Left colon (tissue), 2 donors: ENCODE results near the gene RNF157. TPM values are rescaled to one million over a fixed set of nuclear protein-coding genes. Genes with fewer than 3 reads are reported as not detected.
A peak's percentile ranks its signal among the peaks of the same experiment; 100 is the strongest.

ENCODE experiments used
- ATAC-seq: fragments of 200-7000 bp; cut with Tn5 transposase; one replicate; pipeline ENCODE4 v1.9.1; 2020; ENCODE audit warnings: mild to moderate bottlenecking, moderate library complexity
- DNase-seq, 2 donors: peaks; one replicate each; pipeline ENCODE4 v3.0.0-alpha.2; 2020
- intact Hi-C, 2 donors: fragments of 100-400 bp; cut with DNase I in 1 of 2; cut with micrococcal nuclease in 1 of 2; formaldehyde crosslinking; loops; one replicate each; pipeline versions ENCODE4 v1.11.2 to v1.14.0; 2022; cut with DNase I, micrococcal nuclease
- total RNA-seq, 2 donors: library from RNA; stranded (reverse); fragmentation: NEBNext Ultra II Directional; extraction: Animal tissue kit (Norgen Biotek cat#: 25700); gene quantifications; one replicate each; pipeline ENCODE4 v1.2.1, GENCODE V29; 2021
- donor health status: DM: no; HTN: no; CAD: no.
- donor health status: DM: yes; HTN: yes; CAD: no.

The RNF157 gene
- total RNA-seq, 2 donors from 2014 or later: 23.6 to 89.3 TPM

DNA sequence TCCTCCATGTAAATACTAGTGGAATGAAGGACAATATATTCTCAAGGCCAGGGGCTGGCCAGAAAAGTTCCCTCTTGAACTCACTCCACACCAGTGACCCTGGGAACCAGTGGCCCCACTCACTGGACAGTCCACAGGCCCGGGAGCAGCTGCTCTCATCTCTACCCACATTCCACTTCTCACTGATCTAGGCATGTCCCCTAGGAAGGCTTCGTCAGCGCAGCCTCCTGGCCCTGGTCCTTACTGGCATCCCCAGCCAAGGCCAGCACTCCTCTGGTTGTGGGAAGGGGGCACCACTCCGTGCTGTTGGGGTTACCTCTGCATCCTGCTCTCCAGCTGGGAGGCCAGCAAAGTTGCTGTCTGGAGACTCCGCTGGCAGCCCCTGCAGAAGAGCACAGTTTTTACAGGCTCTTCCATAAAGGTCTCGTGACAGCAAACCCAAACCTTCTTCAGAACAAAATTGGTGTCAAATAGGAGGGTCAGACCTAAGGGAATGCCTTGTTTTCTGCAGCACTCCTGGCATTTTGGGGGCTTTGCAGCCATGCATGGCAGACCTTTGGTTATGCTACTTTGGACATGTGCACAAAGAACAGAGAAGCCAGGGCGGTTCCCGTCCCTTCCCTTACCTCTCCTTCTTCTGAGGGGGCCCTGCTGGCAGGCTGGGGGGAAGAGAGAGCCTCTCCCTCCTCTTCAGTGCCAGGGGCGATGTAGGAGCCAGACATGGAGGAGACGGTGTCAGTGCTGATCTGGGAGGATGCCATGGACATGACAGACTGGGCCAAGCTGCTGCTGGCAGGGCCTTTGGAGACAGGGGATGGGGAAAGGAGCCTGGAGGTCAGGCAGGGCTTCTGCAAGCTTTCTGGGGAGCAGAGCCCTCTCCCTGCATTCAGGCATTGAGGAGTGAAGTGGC lies 85.1 kb downstream of the RNF157 start:
- no peak for ATAC-seq
- intact Hi-C loops: no loop called here
- DNase-seq: no peak

DNA sequence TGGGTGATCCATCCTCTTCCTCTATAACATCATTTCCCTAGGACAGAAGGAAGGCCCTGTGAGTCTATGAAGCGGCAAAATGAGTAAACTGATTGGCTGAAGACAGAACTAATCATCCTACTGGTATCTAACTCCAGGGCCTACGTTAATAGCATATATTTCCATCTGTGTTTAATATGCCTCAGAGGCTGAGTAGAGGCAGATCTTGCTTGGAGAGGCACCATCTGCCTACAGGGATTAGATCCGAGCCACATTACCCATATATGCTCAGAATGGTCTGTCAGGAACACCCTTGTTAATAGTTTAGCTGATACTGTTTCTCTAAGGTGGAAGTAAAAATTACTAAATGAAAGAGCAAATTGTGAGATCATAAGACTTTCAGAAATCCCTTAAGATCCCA lies 86.0 kb downstream of the RNF157 start:
- ATAC-seq (no peak), DNase-seq (no peak)
- intact Hi-C loops: no loop called here

DNA sequence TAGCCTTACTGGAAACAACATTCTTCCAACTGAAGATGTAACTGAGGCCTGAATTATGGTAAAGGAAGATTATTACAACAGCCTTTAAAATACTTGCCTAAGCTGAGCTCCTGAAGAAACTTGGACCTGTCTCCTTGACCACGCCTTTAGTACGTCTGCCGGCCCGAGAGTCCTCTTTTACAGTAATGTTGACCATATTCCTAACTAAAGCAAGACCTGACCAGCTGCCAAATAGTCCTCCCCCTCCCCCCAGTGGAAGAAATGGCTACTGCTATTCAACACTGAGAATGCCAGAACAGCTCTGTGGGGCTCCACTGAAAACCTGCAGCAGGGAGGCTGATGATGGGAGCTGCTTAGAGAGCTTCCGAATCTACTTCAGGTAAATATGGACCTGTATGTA lies 86.7 kb downstream of the RNF157 start:
- no peak for DNase-seq
- ATAC-seq: no peak
- intact Hi-C loops: no loop called here

DNA sequence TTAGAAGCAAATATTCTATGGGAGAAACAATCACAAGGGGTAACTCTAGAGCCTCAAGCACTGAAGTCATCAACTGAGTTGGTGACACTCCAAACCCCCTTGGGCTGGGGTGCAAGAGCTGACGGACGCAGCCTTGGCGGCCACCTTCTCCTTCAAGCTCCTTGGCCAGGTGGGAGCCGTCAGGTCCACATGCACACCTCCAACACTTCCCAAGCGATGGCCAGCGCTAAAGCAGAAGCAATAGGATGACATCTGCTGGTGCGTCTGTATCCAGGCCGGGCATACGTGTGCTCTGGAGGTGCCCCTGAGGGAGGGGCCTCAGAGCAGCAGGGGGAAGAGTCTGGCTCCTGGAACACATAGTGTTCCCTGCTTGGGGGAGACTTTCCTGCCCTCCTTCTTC lies 87.1 kb downstream of the RNF157 start:
- no peak for ATAC-seq
- intact Hi-C loops: no loop called here

DNA sequence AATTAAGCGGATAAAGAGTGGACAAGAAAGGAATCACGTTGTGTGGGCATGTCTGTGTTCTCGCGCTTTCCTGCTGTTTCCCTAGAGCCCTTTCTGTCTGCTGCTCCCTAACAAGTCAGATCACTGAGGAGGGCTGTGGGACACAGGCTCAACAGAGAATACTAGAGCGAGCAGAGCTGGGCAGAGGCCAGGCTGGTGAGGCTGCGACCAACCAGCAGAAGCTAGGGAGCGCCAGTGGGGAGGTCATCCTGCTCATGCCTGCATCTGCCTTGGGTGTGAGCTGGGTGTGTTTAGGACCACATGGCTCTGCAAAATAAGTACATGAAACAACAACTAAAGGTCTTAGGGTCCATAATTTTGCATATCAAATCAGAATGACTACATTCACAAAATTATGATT lies 87.7 kb downstream of the RNF157 start:
- no peak for DNase-seq
- intact Hi-C loops: no loop called here

More for the DNA sequence above, 87.1 kb downstream of the RNF157 start:
- DNase-seq: no peak

DNA sequence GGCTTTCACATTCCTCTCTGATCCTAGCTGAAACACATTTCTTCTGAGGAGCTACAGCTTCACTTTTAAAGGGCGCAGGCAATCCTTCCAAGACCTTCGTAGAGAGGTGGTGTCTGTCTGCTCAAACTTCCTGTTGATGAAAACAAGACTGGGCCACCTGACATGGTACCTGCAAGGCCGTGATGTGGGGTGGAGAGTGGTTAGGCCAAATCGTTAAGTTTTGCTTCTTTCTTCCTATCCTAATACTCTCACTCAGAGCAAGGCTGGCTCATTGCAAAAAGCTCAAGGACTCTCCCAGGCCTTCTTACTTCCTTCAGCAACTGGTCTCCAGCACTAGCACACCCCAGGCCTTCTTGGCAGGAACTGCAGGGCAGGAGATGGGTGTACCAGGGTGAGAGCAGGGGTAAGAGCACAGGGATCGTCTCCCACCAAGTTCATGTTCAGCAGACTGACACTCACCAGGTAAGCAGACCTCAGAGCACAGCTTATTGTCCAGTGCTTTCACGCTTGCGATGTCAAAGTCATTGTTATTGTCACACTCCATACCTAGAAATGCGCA lies 88.3 kb downstream of the RNF157 start:
- intact Hi-C loops: no loop called here
- ATAC-seq (no peak), DNase-seq (no peak)

More for the DNA sequence above, 87.7 kb downstream of the RNF157 start:
- ATAC-seq: no peak

DNA sequence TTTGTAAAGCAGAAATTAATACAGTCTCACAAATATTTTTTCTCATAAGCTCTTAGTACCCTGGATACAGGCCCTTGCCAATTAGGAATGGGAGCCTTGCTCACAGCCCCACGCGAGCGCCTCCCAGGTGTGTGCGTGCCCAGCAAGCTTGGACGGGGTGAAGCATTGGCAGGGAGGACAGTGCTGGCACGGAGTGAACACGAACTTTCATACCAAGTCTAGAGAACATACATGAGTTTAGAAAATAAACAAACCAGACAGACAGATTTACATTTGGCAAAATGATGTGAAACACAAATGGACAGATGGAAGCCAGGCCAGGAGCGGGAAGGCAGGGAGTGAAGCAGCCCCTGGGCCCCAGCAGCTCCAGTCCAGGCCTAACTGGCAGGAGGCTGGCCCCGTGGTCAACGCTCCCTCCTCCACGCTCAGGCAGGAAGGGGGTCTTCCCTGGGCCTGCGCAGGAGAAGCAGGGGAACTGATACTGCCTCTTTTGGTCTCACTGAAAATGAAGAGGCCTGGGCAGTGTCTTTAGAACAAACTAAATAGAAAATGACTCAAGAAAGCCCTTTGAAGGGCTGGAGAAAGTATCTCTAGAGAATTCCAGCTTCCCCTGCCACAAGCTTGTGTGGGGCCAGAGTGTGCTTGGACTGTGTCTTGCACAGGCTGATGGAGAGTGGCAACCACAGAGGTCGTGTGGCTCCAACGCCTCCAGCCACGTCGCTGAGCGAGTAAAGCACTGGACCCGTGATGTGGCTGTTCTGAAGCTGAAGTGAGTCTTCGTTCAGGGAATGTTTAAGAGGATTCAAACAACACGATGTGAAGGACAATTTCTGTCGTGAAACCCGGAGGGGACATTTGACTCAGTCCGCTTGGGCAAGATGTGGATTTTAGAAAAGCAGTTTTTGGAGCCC lies 89.3 kb downstream of the RNF157 start:
- intact Hi-C loops: no loop called here
- no peak for ATAC-seq
- DNase-seq: no peak

DNA sequence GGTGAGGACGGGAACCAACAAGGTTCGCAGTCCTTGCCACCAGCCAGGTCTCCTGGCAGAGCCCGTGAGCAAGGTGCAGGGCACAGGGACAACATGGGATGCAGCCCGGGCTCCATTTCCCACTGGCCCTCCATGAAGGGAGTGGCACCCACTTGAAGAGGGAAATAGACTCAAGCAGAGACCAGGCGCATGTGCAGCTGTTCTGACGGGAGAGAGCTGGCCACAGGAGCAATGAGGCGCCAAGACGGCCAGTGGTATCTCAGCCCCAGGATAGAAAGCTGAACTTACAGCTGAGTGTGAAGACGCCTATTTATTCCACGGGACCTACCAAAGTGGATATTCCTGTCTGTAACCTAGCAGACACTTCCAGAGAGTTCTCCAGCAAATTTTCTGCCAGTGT lies 91.1 kb downstream of the RNF157 start:
- ATAC-seq (no peak), DNase-seq (no peak)
- intact Hi-C loops: no loop called here

DNA sequence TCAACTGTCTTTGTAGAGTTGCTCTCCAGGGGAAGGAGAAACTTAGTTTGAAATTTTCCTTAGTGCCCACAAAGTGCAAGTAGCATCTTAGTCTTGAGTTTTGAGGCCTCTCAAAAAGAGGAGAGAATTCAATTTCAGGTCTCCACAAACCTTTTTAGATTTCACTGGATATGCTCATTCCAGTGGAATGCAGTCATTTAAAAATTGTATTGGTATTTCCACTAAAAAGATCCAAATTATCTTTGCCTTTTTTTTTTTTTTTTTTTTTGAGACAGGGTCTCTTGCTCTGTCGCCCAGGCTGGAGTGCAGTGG lies 92.3 kb downstream of the RNF157 start:
- ATAC-seq (no peak), DNase-seq (no peak)
- intact Hi-C loops: no loop called here

DNA sequence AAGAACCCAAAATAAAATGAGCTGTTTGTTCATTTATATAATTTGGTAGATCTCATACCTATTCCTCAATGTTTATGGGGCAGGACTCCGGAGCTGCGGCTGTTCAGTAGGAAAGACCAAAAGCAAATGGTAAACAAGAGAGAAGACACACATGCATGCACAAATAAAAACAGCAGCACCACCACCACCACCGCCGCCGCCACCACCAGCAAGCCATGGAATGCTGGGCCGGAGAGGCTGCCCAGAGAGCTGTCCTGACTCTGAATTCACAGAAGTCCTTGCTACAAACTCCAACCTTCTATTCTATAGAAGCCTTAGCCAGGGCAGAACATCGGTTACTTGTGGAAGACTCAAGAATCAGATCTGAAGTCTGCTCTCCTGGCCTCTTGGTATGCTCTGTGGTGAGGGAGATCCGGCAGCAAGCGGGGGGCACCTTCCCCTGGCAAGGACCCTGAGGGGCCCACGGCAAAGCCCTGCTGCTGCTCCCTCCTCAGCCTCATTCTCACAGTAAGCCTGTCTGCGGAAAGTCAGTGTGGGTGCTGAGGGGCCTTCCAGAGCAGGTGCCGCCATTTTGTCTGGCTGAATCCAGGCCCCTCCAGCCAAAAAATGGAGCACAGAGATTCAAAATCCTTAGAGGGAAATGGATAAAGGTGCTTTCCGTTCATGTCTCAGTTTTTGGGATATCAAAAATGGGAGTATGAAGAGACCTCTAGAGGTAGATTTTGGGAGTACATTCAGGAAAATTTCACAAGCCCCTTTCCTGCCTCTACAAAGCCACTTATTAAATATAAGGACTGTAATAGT lies 92.9 kb downstream of the RNF157 start:
- ATAC-seq (no peak), DNase-seq (no peak)
- intact Hi-C loops: no loop called here

DNA sequence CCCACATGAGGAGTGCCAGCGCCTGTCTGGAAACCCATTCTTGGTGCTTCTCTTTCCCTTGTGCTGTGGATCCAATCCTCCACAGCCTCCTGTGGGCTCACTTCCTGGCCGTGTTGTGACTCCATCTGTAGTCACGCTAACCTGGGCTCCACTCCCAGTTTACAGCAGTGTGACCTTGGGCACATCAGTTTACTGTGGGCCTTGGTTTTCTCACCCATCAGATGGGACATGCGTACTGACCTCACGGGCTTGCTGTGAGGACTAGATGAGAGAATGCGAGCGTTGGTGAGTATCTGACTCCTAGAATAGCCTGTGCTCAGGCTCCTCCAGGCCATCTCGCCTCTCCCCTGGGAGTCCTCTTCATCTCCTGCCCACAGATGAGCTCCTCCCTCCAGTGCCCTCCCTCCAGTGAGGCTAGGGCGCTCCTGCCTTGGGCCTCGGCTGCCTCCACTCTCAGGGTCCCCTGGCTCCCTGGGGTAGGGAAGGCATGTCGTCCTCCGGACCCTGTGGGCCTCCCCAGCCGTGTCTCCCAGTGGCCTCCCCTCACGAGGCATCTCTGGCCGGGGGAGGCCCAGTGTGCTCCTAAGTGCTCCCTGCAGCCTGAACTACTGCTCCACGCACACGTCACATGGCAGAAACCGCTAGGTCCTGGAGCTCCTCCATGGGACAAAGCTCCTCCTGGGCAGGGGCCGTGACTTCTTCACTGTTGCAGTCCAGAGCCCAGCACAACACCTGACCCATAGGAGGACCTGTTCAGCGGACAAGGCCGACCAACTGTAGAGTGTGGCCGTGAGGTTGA lies 94.0 kb downstream of the RNF157 start:
- DNase-seq (no peak), ATAC-seq (no peak)
- intact Hi-C loops: no loop called here

DNA sequence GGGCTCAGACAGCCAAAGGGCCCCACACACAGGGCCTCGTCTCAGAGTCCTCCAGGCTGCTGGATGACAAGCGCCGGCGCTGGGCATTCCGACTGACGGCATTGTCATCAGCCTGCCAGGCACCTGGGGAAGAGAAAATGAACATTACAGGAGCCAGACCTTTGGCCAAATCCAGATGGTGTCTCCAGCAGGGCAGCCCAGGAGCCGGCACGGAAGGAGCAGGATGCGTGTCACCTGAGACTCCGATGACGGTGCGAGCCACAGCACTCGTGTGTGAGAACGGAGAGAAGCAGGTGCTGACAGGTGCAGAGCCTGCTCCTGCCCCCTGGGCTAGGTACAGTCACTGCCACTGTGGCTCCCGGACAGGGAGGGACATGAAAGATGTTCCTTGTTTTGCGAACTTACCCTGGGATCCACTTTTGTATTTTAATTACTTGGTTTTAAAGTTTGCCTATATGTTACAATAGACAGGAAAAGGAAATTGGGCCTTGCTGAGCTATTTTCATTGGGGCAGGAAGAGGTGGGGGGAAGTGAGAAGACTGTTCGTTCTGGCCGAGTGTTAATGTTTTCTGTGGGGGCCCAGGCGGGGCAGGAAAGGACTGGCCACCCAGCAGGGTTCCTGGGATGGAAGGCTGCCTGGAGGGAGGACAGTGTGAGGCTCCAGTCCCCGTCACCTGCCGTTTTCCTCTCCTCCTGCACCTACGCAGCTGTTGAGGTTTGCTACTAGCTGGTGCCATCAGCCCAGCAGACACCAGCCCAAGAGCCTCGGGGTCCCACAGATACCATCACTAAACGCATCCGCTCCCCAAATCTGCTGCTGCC lies 94.9 kb downstream of the RNF157 start:
- DNase-seq (peak in 1 of 2 donors; percentile 47), ATAC-seq (no peak)
- intact Hi-C loops: no loop called here

DNA sequence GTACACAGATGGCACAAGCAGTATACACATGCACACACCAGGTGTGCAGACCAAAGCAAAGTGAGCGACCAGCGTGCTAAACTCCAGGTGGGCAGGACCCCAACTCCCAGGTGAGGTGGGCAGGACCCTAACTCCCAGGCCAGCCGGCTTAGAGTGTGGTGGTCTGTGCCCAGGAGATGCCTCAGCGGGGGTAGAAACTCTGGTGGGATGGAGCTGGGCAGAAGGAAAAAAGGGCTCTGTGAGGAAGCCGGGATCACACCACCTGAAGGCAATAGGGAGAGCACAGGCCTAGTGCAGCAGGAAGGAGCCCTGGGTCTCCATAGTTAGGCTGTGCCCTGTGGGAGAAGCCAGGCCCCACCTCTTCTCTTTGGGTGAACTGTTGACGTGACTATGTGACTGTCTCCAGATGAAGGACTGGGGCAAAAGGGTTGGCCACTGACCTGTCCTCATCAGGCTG lies 97.7 kb downstream of the RNF157 start:
- DNase-seq: no peak
- no peak for ATAC-seq
- intact Hi-C loops: no loop called here

DNA sequence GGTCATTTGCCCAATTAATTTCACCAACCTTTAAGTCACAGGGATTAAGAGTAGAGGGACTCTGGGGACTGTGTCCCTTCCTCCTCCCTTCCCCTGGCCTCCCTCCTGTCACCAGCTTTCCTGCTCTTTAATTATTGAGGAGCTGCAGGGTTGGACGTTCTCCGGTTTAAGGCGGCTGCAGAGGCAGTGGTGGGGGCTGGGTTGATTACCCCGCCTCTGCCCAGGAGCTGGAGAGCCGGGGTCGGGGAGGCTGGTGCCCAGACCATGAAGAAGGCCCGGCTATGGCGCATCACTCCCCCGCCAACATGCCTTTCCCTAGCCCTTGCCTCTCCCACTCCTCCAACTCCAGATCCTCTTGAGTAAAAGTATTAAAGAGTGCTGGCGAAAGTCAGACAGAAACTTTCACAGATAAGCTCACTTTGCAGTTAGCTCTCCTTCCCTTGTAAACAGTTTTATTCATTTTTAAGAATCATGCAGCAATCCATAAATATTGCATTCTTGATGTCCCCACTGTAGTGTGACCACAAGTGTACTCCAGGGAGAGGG lies 98.2 kb downstream of the RNF157 start:
- DNase-seq: no peak
- ATAC-seq: no peak
- intact Hi-C loops: no loop called here

DNA sequence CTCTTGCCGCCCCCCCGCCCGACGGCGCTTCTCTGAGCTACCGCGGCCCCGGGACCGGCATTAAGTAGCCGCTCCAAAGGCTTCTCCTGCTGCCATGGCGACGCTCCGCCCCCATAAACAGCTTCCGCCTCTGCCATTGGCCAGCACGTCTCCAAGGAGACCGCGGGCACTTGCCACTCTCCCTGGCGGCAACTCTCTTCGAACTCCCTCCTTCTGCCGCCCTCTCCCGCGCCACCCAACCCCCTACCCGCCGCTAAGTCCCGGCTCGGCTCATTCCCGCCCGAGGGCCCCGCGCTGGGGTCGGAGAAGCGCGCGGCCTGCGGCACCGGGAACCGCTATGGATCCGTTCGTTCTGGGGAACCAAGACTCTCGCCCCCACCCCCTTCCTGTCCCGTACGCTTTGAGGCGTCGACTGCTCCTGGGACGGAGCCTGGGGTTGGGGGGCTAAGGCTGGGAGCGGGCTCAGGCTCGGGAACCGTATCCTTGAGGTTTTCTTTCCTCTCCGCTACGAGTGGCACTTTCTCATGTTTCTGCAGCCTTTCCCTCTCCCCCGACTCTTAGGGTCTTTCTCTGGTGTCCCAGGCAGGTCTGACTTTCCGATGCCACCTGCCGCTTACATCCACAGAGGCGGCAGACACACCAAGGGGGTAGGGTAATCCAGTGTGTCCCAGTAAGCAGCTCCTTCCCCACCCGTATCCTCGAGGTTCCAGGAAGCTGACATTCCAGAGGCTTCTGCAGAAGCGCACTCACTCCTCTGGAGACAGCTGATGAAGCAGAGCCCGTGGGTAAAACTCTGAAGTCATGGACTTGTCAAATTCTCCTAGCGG lies 98.9 kb downstream of the RNF157 start, which contains the start of gene FOXJ1:
FOXJ1 (minus strand) TSS at position 34 of the 827 bp plus-strand sequence. CDS start 850 bp downstream, outside the sequence.
- intact Hi-C loops: no loop called here
- ATAC-seq: peak; percentile 90
- DNase-seq: peak; percentile 87 to 92

DNA sequence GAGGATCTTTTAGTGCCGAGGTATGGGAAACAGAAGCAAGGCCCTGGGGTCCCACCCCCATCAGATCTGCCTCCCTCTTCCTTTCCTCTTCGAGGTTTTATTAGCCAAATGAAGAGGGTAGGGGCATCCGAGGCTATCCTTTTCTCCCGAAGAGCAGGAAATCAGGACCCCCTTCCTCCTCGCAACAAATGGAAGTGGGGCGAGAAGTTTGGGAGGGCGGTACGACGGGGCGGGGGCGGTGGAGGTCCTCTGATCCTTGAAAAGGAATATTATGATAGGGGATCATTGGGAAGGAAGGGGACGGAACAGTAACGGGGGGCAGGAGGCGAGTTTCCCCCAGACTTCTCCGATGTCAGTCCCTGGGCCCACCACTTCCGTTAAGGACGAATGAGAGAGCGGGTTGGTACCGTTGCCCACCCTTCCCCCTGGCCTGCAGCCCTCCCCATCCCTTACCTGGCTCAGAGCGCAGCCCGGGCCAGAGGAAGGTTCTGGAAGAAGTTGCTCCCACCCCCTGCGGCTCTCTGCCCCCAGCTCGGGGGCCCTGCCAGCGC lies 99.6 kb downstream of the RNF157 start:
- no peak for ATAC-seq
- intact Hi-C loops: no loop called here

More for the DNA sequence above, 99.6 kb downstream of the RNF157 start:
- DNase-seq: no peak
